Hepatocyte (in vitro differentiated cells): ENCODE data around the gene MGMT. TPM values are rescaled to one million over a fixed set of nuclear protein-coding genes. Genes with fewer than 3 reads are reported as not detected.

Experiments used
- DNase-seq: peaks from one replicate; pipeline ENCODE4 v3.0.0-alpha.2; 2016; ENCODE audit warnings: low spot score
- H2AFZ ChIP-seq: fragments of 200-600 bp; sonication (generic); 2 replicates; pipeline ENCODE4 v1.6.0; 2016; ENCODE audit warnings: antibody characterized with exemption, mild to moderate bottlenecking
- H3K27ac ChIP-seq: fragments of 200-600 bp; sonication (generic); 2 replicates; pipeline ENCODE4 v1.5.1; 2016; ENCODE audit warnings: mild to moderate bottlenecking
- H3K27me3 ChIP-seq: fragments of 200-600 bp; sonication (generic); 2 replicates; pipeline ENCODE4 v1.6.1; 2016
- H3K36me3 ChIP-seq: fragments of 200-600 bp; sonication (generic); replicated peaks from 2 replicates; pipeline ENCODE4 v1.5.1; 2016; ENCODE audit warnings: low read depth; ENCODE audit not compliant: insufficient read depth
- H3K4me1 ChIP-seq: fragments of 200-600 bp; sonication (generic); 2 replicates; pipeline ENCODE4 v1.5.1; 2016; ENCODE audit warnings: mild to moderate bottlenecking, moderate library complexity; ENCODE audit not compliant: insufficient read depth
- H3K4me2 ChIP-seq: fragments of 200-600 bp; sonication (generic); 2 replicates; pipeline ENCODE4 v1.6.0; 2016
- H3K4me3 ChIP-seq: fragments of 200-600 bp; sonication (generic); 2 replicates; pipeline ENCODE4 v1.5.1; 2016; ENCODE audit warnings: mild to moderate bottlenecking
- H3K79me2 ChIP-seq: fragments of 200-600 bp; sonication (generic); 2 replicates; pipeline ENCODE4 v1.6.0; 2017; ENCODE audit warnings: mild to moderate bottlenecking
- H3K9me2 ChIP-seq: fragments of 200-600 bp; sonication (generic); replicated peaks from 2 replicates; pipeline ENCODE4 v1.6.0; 2017; ENCODE audit warnings: mild to moderate bottlenecking; ENCODE audit not compliant: insufficient read depth
- H3K9me3 ChIP-seq: fragments of 200-600 bp; sonication (generic); 2 replicates; pipeline ENCODE4 v1.5.1; 2016; ENCODE audit warnings: low read depth, mild to moderate bottlenecking
- H4K20me1 ChIP-seq: fragments of 200-600 bp; sonication (generic); 2 replicates; pipeline ENCODE4 v1.6.0; 2016; ENCODE audit warnings: mild to moderate bottlenecking; ENCODE audit not compliant: insufficient read depth, poor library complexity, severe bottlenecking
- EZH2 ChIP-seq: fragments of 200-600 bp; sonication (generic); IDR thresholded peaks from 2 replicates; pipeline ENCODE4 v1.6.1; 2016; ENCODE audit warnings: antibody characterized with exemption, mild to moderate bottlenecking, borderline replicate concordance
- EZH2phosphoT487 ChIP-seq: fragments of 200-600 bp; sonication (generic); IDR thresholded peaks from one replicate; pipeline ENCODE4 v1.6.1; 2018; ENCODE audit warnings: antibody characterized with exemption, mild to moderate bottlenecking, low read depth, moderate library complexity; ENCODE audit not compliant: unreplicated experiment, severe bottlenecking
- WGBS: methylation state at CpG from one replicate; pipeline ENCODE4 v1.1.6; 2016; ENCODE audit warnings: low lambda C conversion rate; ENCODE audit errors: missing lambda C conversion rate; 5-methylcytosine and 5-hydroxymethylcytosine counted together
- polyA plus RNA-seq: library from polyadenylated mRNA; unstranded; fragments of >200 nt; fragmentation: Nextera tagmentation; extraction: Ambion mirVana; gene quantifications from 2 replicates; pipeline ENCODE4 v1.2.1, GENCODE V29; 2016
- total RNA-seq: library from RNA; depleted of rRNA; stranded (reverse); fragments of >200 nt; gene quantifications from 2 replicates; pipeline ENCODE4 v1.2.3, GENCODE V29; 2014
- TF ChIP-seq, protein P1 (sequence below): fragments of 200-600 bp; sonication (generic); IDR thresholded peaks from 2 replicates; pipeline ENCODE4 v1.5.1; 2016; ENCODE audit warnings: antibody characterized with exemption, mild to moderate bottlenecking; ENCODE audit not compliant: poor library complexity

MGMT gene
- total and polyA plus RNA-seq, 2 experiments from 2014 or later: 41.5 to 41.9 TPM

DNA sequence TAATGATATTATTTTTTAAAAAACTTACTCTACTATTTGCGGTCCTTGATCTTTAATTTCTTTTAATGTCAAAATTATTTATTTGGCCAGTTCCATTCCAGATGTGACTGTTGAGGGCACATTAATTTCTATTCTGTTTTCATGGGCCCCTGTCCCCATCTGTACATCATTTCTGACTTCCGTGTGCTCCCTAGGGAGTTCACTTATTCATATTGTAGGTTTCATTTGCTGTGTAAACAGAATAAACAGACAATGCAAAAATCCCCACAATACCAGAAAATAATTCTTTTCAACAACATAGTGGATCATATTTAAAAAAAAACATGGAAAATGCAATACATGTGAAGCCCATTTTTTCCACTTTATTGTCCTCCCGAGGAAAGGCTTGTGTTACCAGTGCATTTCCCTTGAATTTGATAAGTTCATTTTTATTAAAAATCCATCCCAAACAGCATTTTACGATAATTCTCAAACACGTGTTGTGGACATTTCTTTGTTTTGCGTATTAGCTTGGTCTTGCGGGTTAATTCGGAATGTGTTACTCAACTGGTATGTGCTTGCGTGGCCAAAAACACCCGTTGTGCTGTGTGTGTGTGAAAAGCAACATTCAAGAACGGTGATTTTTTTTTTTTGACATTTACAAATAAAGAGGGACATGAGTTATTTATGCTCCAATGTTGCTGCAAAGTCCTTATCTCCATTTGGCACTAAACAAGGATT lies 138.4 kb downstream of the MGMT start:
- Histone ChIP-seq H3K9me2 (no peaks in the 10 kb centered on the region), H4K20me1 (no peaks in the 10 kb centered on the region), H2AFZ (no peak overlapping the region), H3K9me3 (no peaks in the 10 kb centered on the region), H3K4me1 (peaks cover 9% of the 10 kb centered on the region), H3K4me2 (peak overlapping the region; percentile 36), H3K36me3 (no peaks in the 10 kb centered on the region), H3K27ac (no peak overlapping the region), H3K27me3 (no peaks in the 10 kb centered on the region), H3K79me2 (no peaks in the 10 kb centered on the region), H3K4me3 (no peak overlapping the region)
- no peak for DNase-seq
- TF ChIP-seq EZH2phosphoT487: no peak
- TF ChIP-seq, protein P1, sequence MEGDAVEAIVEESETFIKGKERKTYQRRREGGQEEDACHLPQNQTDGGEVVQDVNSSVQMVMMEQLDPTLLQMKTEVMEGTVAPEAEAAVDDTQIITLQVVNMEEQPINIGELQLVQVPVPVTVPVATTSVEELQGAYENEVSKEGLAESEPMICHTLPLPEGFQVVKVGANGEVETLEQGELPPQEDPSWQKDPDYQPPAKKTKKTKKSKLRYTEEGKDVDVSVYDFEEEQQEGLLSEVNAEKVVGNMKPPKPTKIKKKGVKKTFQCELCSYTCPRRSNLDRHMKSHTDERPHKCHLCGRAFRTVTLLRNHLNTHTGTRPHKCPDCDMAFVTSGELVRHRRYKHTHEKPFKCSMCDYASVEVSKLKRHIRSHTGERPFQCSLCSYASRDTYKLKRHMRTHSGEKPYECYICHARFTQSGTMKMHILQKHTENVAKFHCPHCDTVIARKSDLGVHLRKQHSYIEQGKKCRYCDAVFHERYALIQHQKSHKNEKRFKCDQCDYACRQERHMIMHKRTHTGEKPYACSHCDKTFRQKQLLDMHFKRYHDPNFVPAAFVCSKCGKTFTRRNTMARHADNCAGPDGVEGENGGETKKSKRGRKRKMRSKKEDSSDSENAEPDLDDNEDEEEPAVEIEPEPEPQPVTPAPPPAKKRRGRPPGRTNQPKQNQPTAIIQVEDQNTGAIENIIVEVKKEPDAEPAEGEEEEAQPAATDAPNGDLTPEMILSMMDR: no peak
- 79% methylated on average over 11 of the region's 11 CpGs for WGBS

DNA sequence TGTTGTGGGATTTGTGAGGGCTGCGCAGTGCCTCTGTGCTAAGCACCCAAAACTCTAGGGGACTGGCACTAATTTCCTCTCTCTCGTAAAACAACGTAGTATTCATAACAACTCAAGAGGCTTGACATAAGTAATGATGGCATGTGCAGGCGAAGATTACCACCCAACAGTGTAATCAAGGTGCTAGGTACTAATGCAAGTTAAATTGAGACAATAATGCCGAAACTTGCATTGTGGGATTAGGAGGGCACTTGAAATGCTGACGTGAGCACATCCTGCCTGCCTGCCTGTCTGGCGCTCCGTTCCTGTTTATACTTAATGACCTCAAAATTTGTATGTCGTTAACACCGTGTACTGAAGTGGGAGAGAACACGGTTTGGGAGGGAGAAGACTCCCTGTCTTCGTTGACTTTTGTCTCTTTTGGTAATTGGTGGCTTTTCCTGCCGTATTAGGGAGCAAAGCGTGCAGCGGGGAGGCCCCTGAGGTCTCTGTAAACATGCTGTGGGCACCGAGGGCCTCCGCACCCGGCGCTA lies 139.0 kb downstream of the MGMT start:
- H3K36me3 ChIP-seq: no peaks in the 10 kb centered on the region
- H3K27me3 ChIP-seq: no peaks in the 10 kb centered on the region
- no peak overlapping the region for H3K4me3 ChIP-seq
- WGBS: 39% methylated on average over 19 of the region's 19 CpGs
- no peak for TF ChIP-seq EZH2
- no peak for TF ChIP-seq EZH2phosphoT487
- TF ChIP-seq, protein P1: no peak
- H4K20me1 ChIP-seq: no peaks in the 10 kb centered on the region
- H3K9me3 ChIP-seq: no peaks in the 10 kb centered on the region
- DNase-seq: no peak
- H3K4me2 ChIP-seq: peak overlapping the region; percentile 36
- no peak overlapping the region for H3K27ac ChIP-seq
- no peaks in the 10 kb centered on the region for H3K79me2 ChIP-seq
- H3K4me1 ChIP-seq: peaks cover 9% of the 10 kb centered on the region
- H3K9me2 ChIP-seq: no peaks in the 10 kb centered on the region
- H2AFZ ChIP-seq: peak overlapping the region; percentile 7

DNA sequence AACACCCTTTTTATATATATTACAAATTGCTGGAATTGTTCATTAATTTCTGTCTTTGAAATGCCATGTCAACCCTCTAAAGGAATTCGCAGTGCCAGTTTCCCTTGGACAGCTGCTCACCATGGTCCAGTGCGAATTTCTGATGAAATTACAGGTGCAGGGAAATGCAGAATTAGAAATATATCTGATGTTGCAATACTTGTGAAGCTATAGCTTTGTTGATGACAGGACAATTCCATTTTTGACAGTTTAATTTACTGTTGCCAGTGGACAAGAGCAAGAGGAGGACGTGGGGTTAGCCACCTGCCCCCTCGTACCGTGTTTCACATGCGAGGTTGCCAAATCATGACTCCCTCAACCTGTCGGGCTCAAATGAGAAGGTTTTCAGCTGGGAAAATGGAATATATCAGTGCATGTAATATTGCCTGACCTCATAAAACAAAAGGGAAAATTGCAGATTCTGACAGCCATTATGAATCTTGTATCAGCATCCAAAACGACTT lies 140.6 kb downstream of the MGMT start:
- no peaks in the 10 kb centered on the region for H3K79me2 ChIP-seq
- H3K9me3 ChIP-seq: no peaks in the 10 kb centered on the region
- H3K4me1 ChIP-seq: peaks cover 9% of the 10 kb centered on the region
- no peaks in the 10 kb centered on the region for H3K27me3 ChIP-seq
- H3K4me3 ChIP-seq: no peak overlapping the region
- H3K27ac ChIP-seq: no peak overlapping the region
- no peak overlapping the region for H2AFZ ChIP-seq
- DNase-seq: no peak
- no peaks in the 10 kb centered on the region for H3K9me2 ChIP-seq
- WGBS: 97% methylated on average over 8 of the region's 8 CpGs
- H4K20me1 ChIP-seq: no peaks in the 10 kb centered on the region
- no peak overlapping the region for H3K4me2 ChIP-seq
- H3K36me3 ChIP-seq: no peaks in the 10 kb centered on the region
- TF ChIP-seq EZH2 (no peak), EZH2phosphoT487 (no peak)
- TF ChIP-seq, protein P1: no peak
